PC-9 (cell line): ENCODE measurements around the gene CHRD. TPM values are rescaled to one million over a fixed set of nuclear protein-coding genes. Genes with fewer than 3 reads are reported as not detected.

Experiments used
- BruUV-seq: library from RNA; stranded (reverse); fragments of 400-500 nt; replicated peaks from 2 replicates; lab custom pipeline; 2021; lab: Mats Ljungman, UMichigan
- CTCF ChIA-PET: fragments of 300-600 bp; sonication (Branson Sonifier 250); formaldehyde crosslinking; loops from one replicate; lab custom pipeline; 2022; ENCODE audit warnings: antibody characterized with exemption; lab: Charles Lee
- POLR2A ChIA-PET: fragments of 300-600 bp; sonication (Branson Sonifier 250); formaldehyde crosslinking; loops from one replicate; lab custom pipeline; 2022; ENCODE audit warnings: antibody characterized with exemption; ENCODE audit not compliant: unreplicated experiment; lab: Charles Lee
- DNase-seq, 2 experiments: peaks; one replicate each; pipeline versions ENCODE4 v3.0.0 to v3.0.0-alpha.2; 2015 to 2022; ENCODE audit warnings: mixed read lengths in 1 of 2
- H2AFZ ChIP-seq: fragments of 200-600 bp; sonication (generic); 2 replicates; pipeline ENCODE4 v1.8.1; 2017; ENCODE audit warnings: antibody characterized with exemption
- H3F3A ChIP-seq: fragments of 200-600 bp; sonication (generic); 2 replicates; pipeline ENCODE4 v1.8.1; 2017; ENCODE audit warnings: antibody characterized with exemption, mild to moderate bottlenecking, low read depth; ENCODE audit not compliant: insufficient read depth
- H3K27ac ChIP-seq: fragments of 200-600 bp; sonication (generic); 2 replicates; pipeline ENCODE4 v1.6.1; 2016; ENCODE audit warnings: mixed run types
- H3K27me3 ChIP-seq: fragments of 200-600 bp; sonication (generic); 2 replicates; pipeline ENCODE4 v1.6.1; 2016; ENCODE audit warnings: low read depth, mixed run types; ENCODE audit not compliant: insufficient read depth
- H3K36me3 ChIP-seq: fragments of 200-600 bp; sonication (generic); 2 replicates; pipeline ENCODE4 v1.6.1; 2016; ENCODE audit warnings: low read depth, mixed run types
- H3K4me1 ChIP-seq: fragments of 200-600 bp; sonication (generic); replicated peaks from 2 replicates; pipeline ENCODE4 v1.6.1; 2016; ENCODE audit warnings: mixed run types; ENCODE audit not compliant: insufficient read depth
- H3K4me2 ChIP-seq: fragments of 200-600 bp; sonication (generic); 2 replicates; pipeline ENCODE4 v1.6.1; 2017; ENCODE audit warnings: mixed run types
- H3K4me3 ChIP-seq: fragments of 200-600 bp; sonication (generic); 2 replicates; pipeline ENCODE4 v1.6.1; 2016; ENCODE audit warnings: mixed run types
- H3K79me2 ChIP-seq: fragments of 200-600 bp; sonication (generic); 2 replicates; pipeline ENCODE4 v1.6.1; 2017; ENCODE audit warnings: low read depth, mixed run types
- H3K9me2 ChIP-seq: fragments of 200-600 bp; sonication (generic); 2 replicates; pipeline ENCODE4 v1.8.1; 2017; ENCODE audit warnings: mild to moderate bottlenecking; ENCODE audit not compliant: insufficient read depth
- H3K9me3 ChIP-seq: fragments of 200-600 bp; sonication (generic); 2 replicates; pipeline ENCODE4 v1.8.1; 2016; ENCODE audit warnings: low read depth; ENCODE audit not compliant: insufficient read depth
- H4K20me1 ChIP-seq: fragments of 200-600 bp; sonication (generic); 2 replicates; pipeline ENCODE4 v1.8.1; 2017; ENCODE audit not compliant: insufficient read depth
- EZH2 ChIP-seq: fragments of 200-600 bp; sonication (generic); IDR thresholded peaks from 2 replicates; pipeline ENCODE4 v1.8.0; 2017; ENCODE audit warnings: antibody characterized with exemption, low read depth
- intact Hi-C: fragments of 100-400 bp; cut with micrococcal nuclease; formaldehyde crosslinking; loops from one replicate; pipeline ENCODE4 v1.10.0; 2022; ENCODE audit not compliant: unreplicated experiment
- total RNA-seq: library from RNA; stranded (reverse); gene quantifications from 2 replicates; pipeline ENCODE4 v1.2.3, GENCODE V29; 2021
- TF ChIP-seq, protein P1 (sequence below): fragments of 200-600 bp; sonication (generic); conservative IDR thresholded peaks from 2 replicates; pipeline ENCODE4 v1.6.1; 2017; ENCODE audit warnings: mixed run types, antibody characterized with exemption, mild to moderate bottlenecking, moderate library complexity

The CHRD gene
- total RNA-seq, 1 experiment from 2014 or later: not detected

DNA sequence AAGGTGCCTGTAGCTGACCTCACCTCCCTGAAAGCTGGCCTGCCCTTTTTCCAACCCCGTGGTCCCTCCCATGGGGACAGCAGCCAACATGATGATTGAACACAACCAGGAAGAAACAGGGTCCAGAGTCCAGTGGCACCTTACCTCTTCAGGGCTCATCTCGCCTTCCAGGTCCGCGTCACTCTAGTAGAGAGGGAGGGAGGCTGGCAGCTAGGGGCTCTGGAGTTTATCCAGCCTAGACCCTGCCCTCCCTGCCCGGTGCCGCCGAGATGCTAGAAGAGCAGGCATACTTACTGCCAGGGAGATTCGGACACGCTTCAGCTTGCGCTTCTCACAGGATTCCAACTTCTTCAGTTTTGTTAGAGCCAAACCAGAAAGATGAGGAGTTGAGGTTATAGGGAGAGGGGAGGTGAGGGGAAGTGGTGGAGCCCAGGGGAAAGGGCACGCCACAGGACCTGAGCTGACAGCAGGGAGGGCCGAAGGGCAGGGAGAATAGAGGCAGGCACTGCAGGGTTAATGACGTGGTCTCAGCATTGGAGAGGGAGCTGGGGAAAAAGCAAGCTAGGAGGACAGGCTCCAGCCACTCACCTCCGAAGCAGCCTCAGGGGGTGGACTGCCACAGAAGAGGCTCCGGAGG lies 27.6 kb upstream of the CHRD start:
- CTCF ChIA-PET: no interaction called here
- Histone ChIP-seq H3K27ac (no peak overlapping the region), H3K9me2 (no peaks in the 10 kb centered on the region), H3K36me3 (no peaks in the 10 kb centered on the region), H3K4me2 (no peak overlapping the region), H3K27me3 (no peaks in the 10 kb centered on the region), H4K20me1 (no peaks in the 10 kb centered on the region), H3F3A (0 out of 2 replicates have a peak, but pooled peaks cover 5% of the 10 kb centered on the region), H3K4me1 (no peaks in the 10 kb centered on the region), H3K9me3 (no peaks in the 10 kb centered on the region), H3K79me2 (no peaks in the 10 kb centered on the region), H2AFZ (no peak overlapping the region), H3K4me3 (no peak overlapping the region)
- BruUV-seq: no TSS peak
- no peak for TF ChIP-seq EZH2
- TF ChIP-seq, protein P1, sequence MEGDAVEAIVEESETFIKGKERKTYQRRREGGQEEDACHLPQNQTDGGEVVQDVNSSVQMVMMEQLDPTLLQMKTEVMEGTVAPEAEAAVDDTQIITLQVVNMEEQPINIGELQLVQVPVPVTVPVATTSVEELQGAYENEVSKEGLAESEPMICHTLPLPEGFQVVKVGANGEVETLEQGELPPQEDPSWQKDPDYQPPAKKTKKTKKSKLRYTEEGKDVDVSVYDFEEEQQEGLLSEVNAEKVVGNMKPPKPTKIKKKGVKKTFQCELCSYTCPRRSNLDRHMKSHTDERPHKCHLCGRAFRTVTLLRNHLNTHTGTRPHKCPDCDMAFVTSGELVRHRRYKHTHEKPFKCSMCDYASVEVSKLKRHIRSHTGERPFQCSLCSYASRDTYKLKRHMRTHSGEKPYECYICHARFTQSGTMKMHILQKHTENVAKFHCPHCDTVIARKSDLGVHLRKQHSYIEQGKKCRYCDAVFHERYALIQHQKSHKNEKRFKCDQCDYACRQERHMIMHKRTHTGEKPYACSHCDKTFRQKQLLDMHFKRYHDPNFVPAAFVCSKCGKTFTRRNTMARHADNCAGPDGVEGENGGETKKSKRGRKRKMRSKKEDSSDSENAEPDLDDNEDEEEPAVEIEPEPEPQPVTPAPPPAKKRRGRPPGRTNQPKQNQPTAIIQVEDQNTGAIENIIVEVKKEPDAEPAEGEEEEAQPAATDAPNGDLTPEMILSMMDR: no peak
- POLR2A ChIA-PET: no interaction called here
- no peak for DNase-seq
- intact Hi-C loops: no loop called here

DNA sequence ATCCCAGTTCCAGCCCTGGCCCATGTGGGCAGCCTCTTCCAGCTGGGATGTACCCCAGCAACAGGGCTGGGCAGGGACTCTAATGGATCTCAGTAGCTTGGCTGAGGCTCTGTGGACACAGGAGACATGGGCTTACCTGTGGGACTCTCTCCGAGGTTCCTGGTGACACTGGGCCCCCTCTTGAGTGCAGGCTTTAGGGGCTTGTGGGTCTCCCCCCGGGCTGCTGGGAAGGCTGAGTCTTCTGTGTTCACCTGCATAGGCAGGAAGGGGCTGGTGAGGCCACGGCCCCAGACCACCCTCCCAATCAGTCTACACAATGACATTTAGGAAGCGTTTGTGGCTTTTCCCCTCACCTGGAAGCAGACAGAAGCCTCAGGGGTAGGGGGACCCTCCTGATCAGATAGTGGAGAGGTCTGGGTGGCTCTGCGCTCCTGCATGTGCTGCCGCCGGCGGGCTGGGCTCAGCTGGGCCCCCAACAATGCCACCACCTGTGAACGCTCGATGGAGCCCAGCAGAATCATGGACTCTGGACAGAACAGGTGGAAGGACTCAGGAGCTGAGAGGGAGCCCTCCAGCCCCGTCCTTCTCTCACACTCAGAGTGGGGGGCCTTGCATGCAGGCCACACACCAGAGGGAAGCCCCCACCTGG lies 26.8 kb upstream of the CHRD start:
- no peaks in the 10 kb centered on the region for H3K9me3 ChIP-seq
- intact Hi-C loops: no loop called here
- no TSS peak for BruUV-seq
- H3K4me3 ChIP-seq: no peak overlapping the region
- POLR2A ChIA-PET: no interaction called here
- H3K27ac ChIP-seq: no peak overlapping the region
- no peak overlapping the region for H2AFZ ChIP-seq
- DNase-seq: no peak
- no peaks in the 10 kb centered on the region for H3K27me3 ChIP-seq
- CTCF ChIA-PET: interaction anchor here (2.1 kb wide), 1 partner anchor 193 kb away, joined by 4 read pairs; no protein-coding TSS in a partner anchor
- no peaks in the 10 kb centered on the region for H3K36me3 ChIP-seq
- no peaks in the 10 kb centered on the region for H3K79me2 ChIP-seq
- no peak overlapping the region for H3K4me2 ChIP-seq
- H3K9me2 ChIP-seq: no peaks in the 10 kb centered on the region
- TF ChIP-seq EZH2: no peak
- TF ChIP-seq, protein P1: no peak
- H3K4me1 ChIP-seq: no peaks in the 10 kb centered on the region
- H3F3A ChIP-seq: 0 out of 2 replicates have a peak, but pooled peaks cover 5% of the 10 kb centered on the region
- no peaks in the 10 kb centered on the region for H4K20me1 ChIP-seq

DNA sequence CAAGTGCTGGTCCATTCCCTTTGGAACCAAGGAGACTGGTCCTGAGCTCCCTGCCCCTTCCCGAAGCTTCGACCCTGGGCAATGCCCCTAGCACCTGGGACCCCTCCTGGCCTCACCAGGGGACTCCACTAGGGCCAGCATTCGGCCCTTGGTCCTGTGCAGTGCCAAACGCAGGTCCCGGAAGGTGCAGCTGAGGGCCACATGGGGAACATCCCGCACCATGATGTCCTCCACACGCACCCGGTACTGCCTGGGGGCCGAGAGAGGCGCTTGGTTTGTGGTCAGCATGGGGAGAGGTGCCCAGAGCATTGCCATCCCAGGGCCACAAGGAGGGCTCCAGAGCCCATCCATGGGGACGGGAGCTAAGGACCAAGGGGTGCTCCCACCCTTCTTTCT lies 26.3 kb upstream of the CHRD start:
- Histone ChIP-seq H2AFZ (no peak overlapping the region), H3K9me3 (no peaks in the 10 kb centered on the region), H3K4me2 (no peak overlapping the region), H3K4me3 (no peak overlapping the region), H3K36me3 (no peaks in the 10 kb centered on the region), H3K27me3 (no peaks in the 10 kb centered on the region), H3K79me2 (no peaks in the 10 kb centered on the region), H3F3A (0 out of 2 replicates have a peak, but pooled peaks cover 5% of the 10 kb centered on the region), H3K27ac (no peak overlapping the region), H3K9me2 (no peaks in the 10 kb centered on the region), H3K4me1 (no peaks in the 10 kb centered on the region), H4K20me1 (no peaks in the 10 kb centered on the region)
- intact Hi-C loops: no loop called here
- ChIA-PET CTCF (interaction anchor here (2.1 kb wide), 1 partner anchor 192 kb away, joined by 4 read pairs; no protein-coding TSS in a partner anchor), POLR2A (no interaction called here)
- TF ChIP-seq, protein P1: no peak
- TF ChIP-seq EZH2: no peak
- BruUV-seq: no TSS peak
- no peak for DNase-seq
